ENCODE results near the gene PSTPIP1. TPM values are rescaled to one million over a fixed set of nuclear protein-coding genes. Genes with fewer than 3 reads are reported as not detected.

The PSTPIP1 gene
- not detected in 5 replicates for total RNA-seq (2022; extraction: Qiagen RNA extraction; ENCODE audit: low read depth)

GRCh38 chr15:76994971-76995945 lies at the start of gene PSTPIP1:
Gene PSTPIP1 (plus strand): TSS chr15:76995126. CDS start chr15:76995574, 448 bp downstream.

GRCh38 chr15:77070495-77071304 lies 75.8 kb downstream of the PSTPIP1 start, which contains the start of gene TSPAN3:
Gene TSPAN3 (minus strand): TSS chr15:77071109. CDS start chr15:77070954, 155 bp downstream.

Other genes with a start within 250 kb of the PSTPIP1 start
- 3.0 to 4.5 TPM (median 3.6 TPM) in 5 replicates for gene SCAPER, start 89.8 kb upstream of the PSTPIP1 start, total RNA-seq (2022; extraction: Qiagen RNA extraction; ENCODE audit: low read depth)
- gene RCN2, start 63.4 kb upstream of the PSTPIP1 start, total RNA-seq (2022; extraction: Qiagen RNA extraction; ENCODE audit: low read depth) = 43.8 to 79.0 TPM (median 65.9 TPM) in 5 replicates
- 356 to 475 TPM (median 426 TPM) in 5 replicates for gene TSPAN3, start 76.0 kb downstream of the PSTPIP1 start, total RNA-seq (2022; extraction: Qiagen RNA extraction; ENCODE audit: low read depth)